ENCODE results near the gene SP140L.

GRCh38 chr2:230447036-230447435, 120.0 kb downstream of the SP140L start:
- TF ChIP-seq CTCF (IDR thresholded peaks at IDR 0.05) (no peak), POLR2AphosphoS5 (IDR thresholded peaks at IDR 0.05; ENCODE audit: low read depth, low read length) (no peak), SIN3A (IDR thresholded peaks at IDR 0.05; ENCODE audit: borderline replicate concordance, insufficient read depth, low read depth, low read length) (no peak), TCF7L2 (IDR thresholded peaks at IDR 0.05; ENCODE audit: low read depth, low read length) (no peak), REST (IDR thresholded peaks at IDR 0.05; ENCODE audit: insufficient read depth in 1 of 2, low read depth in 2 of 2, low read length in 1 of 2) (no peak)
